GM12801 (cell line): ENCODE measurements around the gene WFIKKN1.

Experiments
- CTCF ChIP-seq: IDR thresholded peaks from one replicate; pipeline ENCODE4 v1.5.1; 2011; ENCODE audit warnings: control low read depth; ENCODE audit not compliant: insufficient read length; ENCODE audit errors: extremely low read depth

The WFIKKN1 gene

GRCh38 chr16:648781-649589 lies 18.2 kb downstream of the WFIKKN1 start, which contains the start of gene WDR90:
WDR90 (plus strand) TSS chr16:649365; CDS start chr16:649417, 52 bp downstream.
- no peak for TF ChIP-seq CTCF

- TF ChIP-seq CTCF, result no peak
Observed at GRCh38 chr16:649631-650030, 18.8 kb downstream of the WFIKKN1 start.

- no peak for TF ChIP-seq CTCF
Observed at GRCh38 chr16:651844-652243, 21.1 kb downstream of the WFIKKN1 start.

GRCh38 chr16:652454-653305 lies 21.9 kb downstream of the WFIKKN1 start:
- no peak for TF ChIP-seq CTCF

- no peak for TF ChIP-seq CTCF
Observed at GRCh38 chr16:654034-654433, 23.2 kb downstream of the WFIKKN1 start.

GRCh38 chr16:657487-657886 lies 26.7 kb downstream of the WFIKKN1 start:
- TF ChIP-seq CTCF, result no peak

GRCh38 chr16:658679-659571 lies 28.1 kb downstream of the WFIKKN1 start:
- TF ChIP-seq CTCF, result no peak
